Neural progenitor cell (in vitro differentiated cells): Measurements from ENCODE around the gene MT1A.

Experiments used
- CTCF ChIP-seq: fragments of 200-600 bp; sonication (generic); IDR thresholded peaks from 2 replicates; pipeline ENCODE4 v1.5.1; 2017; ENCODE audit warnings: antibody characterized with exemption, mild to moderate bottlenecking
- EZH2 ChIP-seq: fragments of 200-600 bp; sonication (generic); IDR thresholded peaks from 2 replicates; pipeline ENCODE4 v1.6.1; 2017; ENCODE audit warnings: antibody characterized with exemption, mild to moderate bottlenecking, moderate library complexity
- EZH2phosphoT487 ChIP-seq: fragments of 200-600 bp; sonication (generic); IDR thresholded peaks from 2 replicates; pipeline ENCODE4 v1.6.1; 2017; ENCODE audit warnings: antibody characterized with exemption

GRCh38 chr16:56658327-56658875 is 19.9 kb downstream of the MT1A start:
- TF ChIP-seq CTCF (no peak), EZH2phosphoT487 (no peak), EZH2 (no peak)
